Stimulated activated memory B cell treated with anti-CD40 and anti-IgM and Interleukin-4, amounts not matched to agents 10 μg/mL and 1 μg/mL and 100 μg/mL, for 72 hours (primary cell): Measurements from ENCODE around the gene CPTP.

Source experiments
- ATAC-seq: fragments of 150-1000 bp; cut with Tn5 transposase; 2 replicates; pipeline ENCODE4 v1.10.0; 2021
- H3K27ac Mint-ChIP-seq: one replicate; pipeline ENCODE4 v1.8.0; 2022; ENCODE audit warnings: mild to moderate bottlenecking, mixed read lengths
- H3K27me3 Mint-ChIP-seq: one replicate; pipeline ENCODE4 v1.8.0; 2022; ENCODE audit warnings: mixed read lengths
- H3K36me3 Mint-ChIP-seq: one replicate; pipeline ENCODE4 v1.8.0; 2022; ENCODE audit warnings: mixed read lengths
- H3K4me1 Mint-ChIP-seq: one replicate; pipeline ENCODE4 v1.8.0; 2022; ENCODE audit warnings: mixed read lengths
- H3K4me3 Mint-ChIP-seq: one replicate; pipeline ENCODE4 v1.8.0; 2022; ENCODE audit warnings: mild to moderate bottlenecking, moderate library complexity, mixed read lengths
- H3K9me3 Mint-ChIP-seq: one replicate; pipeline ENCODE4 v1.8.0; 2022; ENCODE audit warnings: mixed read lengths

CPTP gene

GRCh38 chr1:1332031-1332755 lies 7.6 kb downstream of the CPTP start:
- Mint-ChIP-seq H3K4me1 (peaks cover 32% of the 10 kb centered on the region), H3K4me3 (no peak overlapping the region), H3K27me3 (no peaks in the 10 kb centered on the region), H3K27ac (no peak overlapping the region), H3K36me3 (peaks cover 11% of the 10 kb centered on the region), H3K9me3 (no peaks in the 10 kb centered on the region)
- ATAC-seq = no peak

DNA sequence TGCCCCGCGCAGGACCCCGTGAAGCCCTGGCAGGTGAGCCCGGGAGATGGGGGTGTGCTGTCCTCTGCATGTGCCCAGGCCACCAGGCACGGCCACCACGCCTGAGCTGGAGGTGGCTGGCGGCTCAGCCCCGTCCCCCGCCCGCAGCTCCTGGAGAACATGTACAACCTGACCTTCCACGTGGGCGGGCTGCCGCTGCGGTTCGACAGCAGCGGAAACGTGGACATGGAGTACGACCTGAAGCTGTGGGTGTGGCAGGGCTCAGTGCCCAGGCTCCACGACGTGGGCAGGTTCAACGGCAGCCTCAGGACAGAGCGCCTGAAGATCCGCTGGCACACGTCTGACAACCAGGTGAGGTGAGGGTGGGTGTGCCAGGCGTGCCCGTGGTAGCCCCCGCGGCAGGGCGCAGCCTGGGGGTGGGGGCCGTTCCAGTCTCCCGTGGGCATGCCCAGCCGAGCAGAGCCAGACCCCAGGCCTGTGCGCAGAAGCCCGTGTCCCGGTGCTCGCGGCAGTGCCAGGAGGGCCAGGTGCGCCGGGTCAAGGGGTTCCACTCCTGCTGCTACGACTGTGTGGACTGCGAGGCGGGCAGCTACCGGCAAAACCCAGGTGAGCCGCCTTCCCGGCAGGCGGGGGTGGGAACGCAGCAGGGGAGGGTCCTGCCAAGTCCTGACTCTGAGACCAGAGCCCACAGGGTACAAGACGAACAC lies 8.3 kb downstream of the CPTP start:
- no peaks in the 10 kb centered on the region for H3K27me3 Mint-ChIP-seq
- H3K4me1 Mint-ChIP-seq = peaks cover 27% of the 10 kb centered on the region
- H3K4me3 Mint-ChIP-seq = no peak overlapping the region
- no peak for ATAC-seq
- H3K9me3 Mint-ChIP-seq = no peaks in the 10 kb centered on the region
- peaks cover 10% of the 10 kb centered on the region for H3K36me3 Mint-ChIP-seq
- H3K27ac Mint-ChIP-seq = no peak overlapping the region

DNA sequence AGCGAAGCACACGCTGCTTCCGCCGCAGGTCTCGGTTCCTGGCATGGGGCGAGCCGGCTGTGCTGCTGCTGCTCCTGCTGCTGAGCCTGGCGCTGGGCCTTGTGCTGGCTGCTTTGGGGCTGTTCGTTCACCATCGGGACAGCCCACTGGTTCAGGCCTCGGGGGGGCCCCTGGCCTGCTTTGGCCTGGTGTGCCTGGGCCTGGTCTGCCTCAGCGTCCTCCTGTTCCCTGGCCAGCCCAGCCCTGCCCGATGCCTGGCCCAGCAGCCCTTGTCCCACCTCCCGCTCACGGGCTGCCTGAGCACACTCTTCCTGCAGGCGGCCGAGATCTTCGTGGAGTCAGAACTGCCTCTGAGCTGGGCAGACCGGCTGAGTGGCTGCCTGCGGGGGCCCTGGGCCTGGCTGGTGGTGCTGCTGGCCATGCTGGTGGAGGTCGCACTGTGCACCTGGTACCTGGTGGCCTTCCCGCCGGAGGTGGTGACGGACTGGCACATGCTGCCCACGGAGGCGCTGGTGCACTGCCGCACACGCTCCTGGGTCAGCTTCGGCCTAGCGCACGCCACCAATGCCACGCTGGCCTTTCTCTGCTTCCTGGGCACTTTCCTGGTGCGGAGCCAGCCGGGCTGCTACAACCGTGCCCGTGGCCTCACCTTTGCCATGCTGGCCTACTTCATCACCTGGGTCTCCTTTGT lies 9.1 kb downstream of the CPTP start:
- Mint-ChIP-seq H3K36me3 (peaks cover 16% of the 10 kb centered on the region), H3K4me3 (no peak overlapping the region), H3K27ac (no peak overlapping the region), H3K27me3 (no peaks in the 10 kb centered on the region), H3K4me1 (peaks cover 24% of the 10 kb centered on the region), H3K9me3 (no peaks in the 10 kb centered on the region)
- ATAC-seq = no peak

DNA sequence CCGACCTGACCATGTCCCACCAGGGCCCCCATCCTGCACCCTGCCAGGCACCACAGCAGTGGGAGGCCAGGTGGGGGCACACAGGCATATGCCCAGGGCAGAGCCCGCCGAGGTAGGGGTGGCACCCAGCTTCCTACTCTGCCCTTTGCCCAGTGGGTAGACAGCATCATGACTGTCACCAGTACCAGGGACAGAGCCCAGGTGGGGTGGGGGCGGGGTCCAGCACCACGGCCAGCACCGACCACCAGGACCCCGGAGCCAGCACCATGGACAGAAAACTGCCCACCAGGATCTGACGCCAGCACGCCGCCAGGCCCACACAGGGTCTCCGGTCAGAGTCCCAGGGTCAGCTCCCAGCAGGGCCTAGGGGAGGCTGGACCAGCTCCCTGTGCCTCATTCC lies 10.2 kb downstream of the CPTP start:
- H3K27ac Mint-ChIP-seq = no peak overlapping the region
- peaks cover 15% of the 10 kb centered on the region for H3K4me1 Mint-ChIP-seq
- no peaks in the 10 kb centered on the region for H3K27me3 Mint-ChIP-seq
- H3K4me3 Mint-ChIP-seq = no peak overlapping the region
- no peak for ATAC-seq
- H3K36me3 Mint-ChIP-seq = peaks cover 18% of the 10 kb centered on the region
- H3K9me3 Mint-ChIP-seq = no peaks in the 10 kb centered on the region

DNA sequence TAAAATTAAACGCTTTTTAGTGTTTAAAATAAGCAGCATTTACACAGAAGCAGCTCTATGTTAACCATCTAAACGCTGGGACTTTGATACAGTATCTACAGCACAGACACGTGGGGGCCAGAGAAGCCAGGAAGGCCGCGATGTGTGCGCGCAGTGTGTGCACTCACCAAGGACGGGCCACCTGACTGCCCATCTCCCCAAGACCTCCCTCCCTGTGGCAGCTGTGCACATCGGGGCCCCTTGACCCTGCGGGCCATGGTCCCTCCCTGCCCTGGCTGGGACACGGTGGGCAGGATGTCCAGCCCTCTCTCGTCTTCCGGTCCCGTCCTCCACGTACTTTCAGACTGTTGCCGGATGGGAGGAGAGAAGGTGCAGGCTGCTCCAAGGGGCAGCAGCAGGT lies 10.7 kb downstream of the CPTP start:
- Mint-ChIP-seq H3K9me3 (no peaks in the 10 kb centered on the region), H3K27me3 (no peaks in the 10 kb centered on the region), H3K4me1 (peaks cover 11% of the 10 kb centered on the region), H3K27ac (no peak overlapping the region), H3K36me3 (peaks cover 15% of the 10 kb centered on the region), H3K4me3 (no peak overlapping the region)
- no peak for ATAC-seq

DNA sequence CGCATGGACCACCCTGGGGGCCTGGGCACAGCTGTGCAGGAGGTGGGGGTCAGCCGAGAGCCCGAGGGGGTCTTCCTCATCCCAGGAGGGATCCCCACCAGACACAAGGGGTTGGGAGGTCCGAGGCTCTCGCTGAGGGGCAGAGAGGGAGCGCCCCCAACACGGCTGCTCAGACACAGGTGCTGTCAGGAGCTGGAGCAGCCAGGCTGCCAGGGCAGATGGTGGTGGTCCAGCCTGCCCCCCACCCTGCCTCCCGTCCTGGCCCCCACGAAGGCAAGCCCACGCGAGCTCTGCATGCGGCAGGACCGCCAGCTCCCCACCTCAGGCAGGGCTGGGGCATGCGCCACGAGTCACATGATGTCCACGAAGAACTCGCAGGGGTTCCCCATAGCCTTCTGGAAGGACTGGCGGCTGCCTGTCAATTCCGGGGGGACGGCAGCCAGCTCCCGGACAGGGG lies 11.2 kb downstream of the CPTP start:
- Mint-ChIP-seq H3K27ac (no peak overlapping the region), H3K27me3 (no peaks in the 10 kb centered on the region), H3K4me3 (no peak overlapping the region), H3K4me1 (peaks cover 5% of the 10 kb centered on the region), H3K36me3 (peaks cover 16% of the 10 kb centered on the region), H3K9me3 (no peaks in the 10 kb centered on the region)
- no peak for ATAC-seq

- H3K36me3 Mint-ChIP-seq = peaks cover 22% of the 10 kb centered on the region
- no peak for ATAC-seq
- no peak overlapping the region for H3K4me3 Mint-ChIP-seq
- no peaks in the 10 kb centered on the region for H3K27me3 Mint-ChIP-seq
- no peaks in the 10 kb centered on the region for H3K4me1 Mint-ChIP-seq
- H3K9me3 Mint-ChIP-seq = no peaks in the 10 kb centered on the region
- H3K27ac Mint-ChIP-seq = no peak overlapping the region
These were observed 11.8 kb downstream of the CPTP start for GRCh38 chr1:1336446-1336845.

- Mint-ChIP-seq H3K4me1 (no peaks in the 10 kb centered on the region), H3K27me3 (no peaks in the 10 kb centered on the region), H3K4me3 (no peak overlapping the region), H3K36me3 (peaks cover 23% of the 10 kb centered on the region), H3K27ac (no peak overlapping the region), H3K9me3 (no peaks in the 10 kb centered on the region)
- no peak for ATAC-seq
These were observed 12.6 kb downstream of the CPTP start for GRCh38 chr1:1336931-1337792.

DNA sequence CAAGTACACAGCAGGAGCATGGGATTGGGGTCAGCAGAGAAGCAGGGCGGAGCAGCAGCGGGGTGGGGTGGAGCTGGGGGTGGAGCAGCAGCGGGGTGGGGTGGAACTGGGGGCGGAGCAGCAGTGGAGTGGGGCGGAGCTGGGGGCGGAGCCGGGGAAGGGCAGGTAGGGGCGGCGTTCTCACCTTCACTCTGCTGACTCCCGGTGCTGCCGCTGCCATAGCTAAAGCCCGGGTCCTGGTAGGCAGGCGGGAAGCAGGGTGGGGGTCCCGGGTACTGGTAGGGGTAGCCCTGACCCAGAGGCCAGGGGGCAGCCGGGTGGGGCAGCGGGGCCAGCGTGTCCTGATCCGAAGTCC lies 13.2 kb downstream of the CPTP start:
- no peaks in the 10 kb centered on the region for H3K9me3 Mint-ChIP-seq
- H3K36me3 Mint-ChIP-seq = peaks cover 23% of the 10 kb centered on the region
- H3K4me1 Mint-ChIP-seq = peaks cover 2% of the 10 kb centered on the region
- H3K27ac Mint-ChIP-seq = no peak overlapping the region
- ATAC-seq = peak; percentile 22
- no peaks in the 10 kb centered on the region for H3K27me3 Mint-ChIP-seq
- no peak overlapping the region for H3K4me3 Mint-ChIP-seq

GRCh38 chr1:1338278-1338677 lies 13.7 kb downstream of the CPTP start:
- Mint-ChIP-seq H3K4me1 (peaks cover 7% of the 10 kb centered on the region), H3K27ac (no peak overlapping the region), H3K36me3 (peaks cover 23% of the 10 kb centered on the region), H3K4me3 (no peak overlapping the region), H3K27me3 (no peaks in the 10 kb centered on the region), H3K9me3 (no peaks in the 10 kb centered on the region)
- ATAC-seq = no peak

DNA sequence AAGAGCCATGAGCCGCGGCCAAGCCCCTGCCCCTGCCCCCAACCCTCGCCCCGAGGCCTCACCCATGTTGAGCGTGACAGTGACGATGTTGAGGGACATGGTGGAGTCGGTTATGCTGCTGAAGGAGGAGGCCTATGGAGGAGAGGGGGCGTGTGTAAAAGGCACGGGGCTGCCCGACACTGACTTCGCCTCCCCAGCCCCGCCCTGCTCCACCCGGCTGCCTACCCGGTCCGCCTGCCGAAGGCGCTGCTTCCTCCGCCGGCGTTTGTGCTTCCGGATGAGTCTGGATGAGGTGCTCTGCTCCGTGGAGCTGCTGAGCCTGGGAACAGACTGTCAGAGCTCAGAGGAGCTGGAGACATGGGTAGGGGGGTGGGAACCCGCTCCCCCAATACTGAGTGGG lies 15.6 kb downstream of the CPTP start:
- Mint-ChIP-seq H3K36me3 (peaks cover 23% of the 10 kb centered on the region), H3K27ac (no peak overlapping the region), H3K4me1 (peaks cover 12% of the 10 kb centered on the region), H3K4me3 (no peak overlapping the region), H3K9me3 (no peaks in the 10 kb centered on the region), H3K27me3 (no peaks in the 10 kb centered on the region)
- ATAC-seq = no peak

DNA sequence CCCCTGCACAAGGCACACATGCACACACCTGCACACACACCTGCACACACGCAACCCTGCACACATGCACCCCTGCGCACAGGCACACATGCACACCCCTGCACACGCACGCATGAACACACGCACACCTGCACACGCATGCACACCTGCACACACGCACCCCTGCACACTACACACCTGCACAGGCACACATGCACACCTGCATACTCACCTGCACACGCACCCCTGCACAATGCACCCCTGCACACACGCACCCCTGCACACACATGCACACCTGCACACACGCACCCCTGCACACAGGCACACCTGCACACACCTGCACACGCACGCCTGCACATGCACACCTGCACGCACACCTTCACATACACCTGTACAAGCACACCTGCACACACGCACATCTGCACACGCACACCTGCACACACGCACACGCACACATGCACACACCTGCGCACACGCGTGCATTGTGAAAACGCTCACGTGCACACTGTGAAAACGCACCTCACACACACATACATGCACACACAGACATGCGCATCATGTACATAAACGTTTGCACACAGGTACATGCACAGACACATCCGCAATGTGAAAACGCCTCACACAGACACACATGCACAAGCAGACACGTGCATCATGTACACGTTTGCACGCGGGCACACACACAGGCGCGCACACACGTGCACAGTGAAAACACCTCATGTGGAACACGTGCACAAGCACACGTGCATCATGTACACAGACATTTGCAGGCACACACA lies 16.4 kb downstream of the CPTP start:
- Mint-ChIP-seq H3K27me3 (no peaks in the 10 kb centered on the region), H3K36me3 (peaks cover 23% of the 10 kb centered on the region), H3K4me3 (no peak overlapping the region), H3K4me1 (peaks cover 15% of the 10 kb centered on the region), H3K27ac (no peak overlapping the region), H3K9me3 (no peaks in the 10 kb centered on the region)
- ATAC-seq = no peak

DNA sequence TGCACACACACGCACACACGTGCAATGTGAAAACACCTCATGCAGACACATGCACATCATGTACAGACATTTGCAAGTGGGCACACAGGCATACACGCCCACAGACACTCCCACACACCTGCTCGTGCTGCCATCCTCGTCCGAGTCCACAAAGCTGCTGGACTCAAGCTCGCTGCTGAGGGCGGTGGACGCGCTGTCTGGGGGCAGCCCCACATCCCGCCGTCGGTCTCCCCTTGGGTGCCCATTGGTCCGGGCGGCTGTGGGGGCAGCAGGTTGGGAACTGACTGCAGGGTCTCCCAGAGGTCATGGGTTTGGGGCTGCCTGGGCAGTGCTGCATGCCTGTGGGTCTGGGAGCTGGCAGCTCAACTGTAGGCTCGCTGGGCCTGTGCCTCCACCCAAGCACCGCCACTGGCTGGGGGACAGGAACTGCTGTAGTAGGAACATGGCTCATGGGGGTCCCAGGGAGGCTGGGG lies 17.0 kb downstream of the CPTP start:
- Mint-ChIP-seq H3K36me3 (peaks cover 23% of the 10 kb centered on the region), H3K27me3 (no peaks in the 10 kb centered on the region), H3K4me3 (no peak overlapping the region), H3K27ac (no peak overlapping the region), H3K9me3 (no peaks in the 10 kb centered on the region), H3K4me1 (peaks cover 21% of the 10 kb centered on the region)
- no peak for ATAC-seq

- Mint-ChIP-seq H3K4me3 (no peak overlapping the region), H3K9me3 (no peaks in the 10 kb centered on the region), H3K27ac (no peak overlapping the region), H3K36me3 (peaks cover 23% of the 10 kb centered on the region), H3K27me3 (no peaks in the 10 kb centered on the region), H3K4me1 (peaks cover 27% of the 10 kb centered on the region)
- peak; percentile 9 for ATAC-seq
These were observed 17.5 kb downstream of the CPTP start for GRCh38 chr1:1342061-1342562.
